Left lobe of liver (tissue), 2 donors: ENCODE results near the gene NOS1AP. TPM values are rescaled to one million over a fixed set of nuclear protein-coding genes. Genes with fewer than 3 reads are reported as not detected.
"Not testable (repeated sequence)": the region's sequence is repeated elsewhere in the genome, so short reads cannot be mapped to it uniquely, and the experiment has no call there.

Experiments used
- ATAC-seq: fragments of 200-7000 bp; cut with Tn5 transposase; one replicate; pipeline ENCODE4 v1.9.1; 2020; ENCODE audit warnings: mild to moderate bottlenecking, moderate library complexity
- DNase-seq: peaks from one replicate; pipeline ENCODE4 v3.0.0-alpha.2; 2020; ENCODE audit warnings: low spot score
- total RNA-seq: library from RNA; stranded (reverse); gene quantifications from one replicate; pipeline ENCODE4 v1.2.1, GENCODE V29; 2021
- donor health status: DM: no; HTN: no; CAD: no; lungs with moderate emphysema.
- donor health status: DM: no; HTN: yes; CAD: no.

The NOS1AP gene
- total RNA-seq, 1 donor from 2014 or later = 17.4 TPM

- no peak for ATAC-seq
- DNase-seq = no peak
These were observed 122.2 kb downstream of the NOS1AP start for GRCh38 chr1:162191396-162192305.

DNA sequence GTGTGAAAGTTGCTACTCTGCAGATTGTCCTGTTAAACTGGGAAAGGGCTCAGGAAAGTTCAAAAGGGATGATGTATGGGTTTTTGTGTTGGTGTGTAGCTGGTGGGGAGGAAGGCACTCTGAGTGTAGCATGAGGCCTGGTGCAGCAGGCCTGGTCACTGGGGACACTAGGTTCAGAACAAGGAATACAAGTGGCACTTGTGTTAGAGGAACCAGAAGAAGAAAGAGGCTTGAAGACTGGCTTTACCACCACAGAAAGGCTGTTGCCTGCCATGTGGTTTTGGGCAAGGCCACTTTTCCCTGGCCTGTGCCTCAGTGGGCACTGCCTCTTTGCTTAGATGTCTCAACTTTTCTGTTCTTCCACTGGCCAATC is 122.8 kb downstream of the NOS1AP start:
- DNase-seq (no peak), ATAC-seq (no peak)

DNA sequence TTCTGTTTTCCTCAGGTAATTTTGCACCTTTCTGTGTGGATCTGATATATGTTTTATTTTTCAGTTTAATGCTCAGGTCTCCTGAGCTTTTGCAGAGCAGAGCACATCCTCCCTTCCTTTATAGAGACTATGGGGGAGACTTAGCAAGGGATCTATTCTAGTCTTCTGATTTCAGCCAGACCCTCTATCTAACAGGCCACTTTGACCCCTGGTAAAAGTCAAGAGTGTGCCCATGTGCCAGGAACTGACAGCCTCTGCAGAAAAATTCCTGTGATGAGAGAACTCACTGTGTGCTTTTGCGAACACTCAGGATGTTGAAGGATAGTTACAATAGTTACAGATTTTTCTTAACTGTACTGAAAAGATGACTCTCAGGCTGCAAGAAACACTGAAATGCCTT is 123.3 kb downstream of the NOS1AP start:
- no peak for ATAC-seq

GRCh38 chr1:162193221-162193620 is 123.7 kb downstream of the NOS1AP start:
- ATAC-seq = peak; percentile 5

More for the DNA sequence above, 123.3 kb downstream of the NOS1AP start:
- DNase-seq = no peak

DNA sequence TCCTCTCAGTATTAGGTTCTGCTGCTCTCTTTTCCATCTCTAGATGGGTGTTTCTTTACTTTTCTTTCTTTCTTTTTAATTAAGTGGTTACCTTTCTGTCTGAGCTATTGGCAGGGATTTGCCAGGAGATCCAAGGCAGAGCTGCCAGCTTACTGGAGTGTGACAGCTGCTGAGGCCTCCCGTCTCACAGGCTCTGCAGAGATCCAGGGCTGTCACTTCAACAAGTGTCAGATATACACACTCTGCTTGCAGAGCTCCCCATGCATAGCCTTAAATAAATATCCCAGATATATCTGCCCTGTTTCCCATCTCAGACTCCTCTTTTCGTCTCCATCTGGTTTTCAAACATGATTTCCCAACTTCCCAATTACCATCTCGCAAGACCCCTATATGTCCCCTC is 124.3 kb downstream of the NOS1AP start:
- DNase-seq (no peak), ATAC-seq (peak; percentile 8)

More at GRCh38 chr1:162193221-162193620, 123.7 kb downstream of the NOS1AP start:
- no peak for DNase-seq

DNA sequence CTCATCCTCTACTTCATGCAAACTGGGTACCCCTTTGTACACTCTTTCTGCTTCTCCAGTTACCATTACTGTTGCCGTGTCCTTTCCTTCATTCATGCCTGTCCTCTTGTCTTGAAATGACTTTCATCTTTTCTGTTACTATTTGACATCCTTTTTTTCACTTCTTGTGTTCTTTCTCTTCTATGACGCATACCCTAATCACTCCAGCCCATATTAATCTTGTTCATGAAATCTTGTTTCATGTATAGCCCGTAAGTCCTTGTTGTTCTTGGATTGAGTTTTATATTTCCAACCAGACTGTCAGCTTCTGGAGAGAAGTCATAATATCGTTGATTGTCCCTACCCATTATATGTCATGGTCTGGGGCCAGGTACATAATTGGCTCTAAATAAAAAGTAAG is 126.1 kb downstream of the NOS1AP start:
- ATAC-seq = no peak

GRCh38 chr1:162196387-162196786 is 126.9 kb downstream of the NOS1AP start:
- DNase-seq (no peak), ATAC-seq (peak; percentile 29)

More for the DNA sequence above, 126.1 kb downstream of the NOS1AP start:
- no peak for DNase-seq

GRCh38 chr1:162197041-162197531 is 127.6 kb downstream of the NOS1AP start:
- DNase-seq (peak; percentile 55), ATAC-seq (peak; percentile 81)

DNA sequence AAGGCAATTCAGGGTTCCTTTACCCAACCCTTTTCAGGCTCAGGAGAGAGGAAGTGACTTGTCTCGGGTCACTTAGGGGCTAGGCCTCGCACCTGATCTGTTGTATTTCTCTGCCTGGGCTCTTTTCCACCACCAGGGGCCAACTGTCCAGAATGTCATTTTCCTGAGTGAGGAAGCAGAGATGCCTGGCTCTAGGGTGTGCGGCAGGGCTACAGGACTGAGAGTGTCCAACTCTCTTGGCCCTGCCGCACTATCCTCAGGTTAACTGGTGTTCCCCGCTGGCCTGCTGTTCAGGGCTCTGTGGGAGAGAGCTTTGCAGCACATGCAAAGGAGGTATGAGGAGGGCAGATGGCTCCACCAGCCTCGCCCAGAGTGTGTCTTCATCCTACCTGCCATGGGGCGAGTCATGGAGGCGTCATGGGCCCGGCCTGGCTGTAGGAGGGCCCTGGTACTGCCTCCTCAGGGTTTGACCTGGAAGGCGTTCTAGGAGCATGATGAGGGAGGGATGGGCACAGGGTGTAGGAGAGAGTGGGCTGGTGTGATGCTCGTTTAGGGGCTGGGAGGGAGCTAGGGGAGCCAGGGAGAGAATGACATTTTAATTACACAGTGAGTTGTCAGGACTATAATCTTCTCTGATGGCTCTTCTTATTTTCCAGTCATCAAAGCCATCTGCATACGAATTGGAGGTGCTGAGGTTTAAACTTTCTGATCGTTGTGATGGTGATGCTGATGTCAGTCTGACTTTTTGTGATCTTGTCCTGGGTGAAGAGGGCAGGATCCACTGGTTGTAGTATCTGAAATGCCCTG is 128.3 kb downstream of the NOS1AP start:
- no peak for DNase-seq

GRCh38 chr1:162200096-162200847 is 130.8 kb downstream of the NOS1AP start:
- no peak for DNase-seq
- ATAC-seq = no peak

More for the DNA sequence above, 128.3 kb downstream of the NOS1AP start:
- peak; percentile 14 for ATAC-seq

- DNase-seq, ATAC-seq: not testable (repeated sequence)
These were observed 131.6 kb downstream of the NOS1AP start for GRCh38 chr1:162201062-162201461.

DNA sequence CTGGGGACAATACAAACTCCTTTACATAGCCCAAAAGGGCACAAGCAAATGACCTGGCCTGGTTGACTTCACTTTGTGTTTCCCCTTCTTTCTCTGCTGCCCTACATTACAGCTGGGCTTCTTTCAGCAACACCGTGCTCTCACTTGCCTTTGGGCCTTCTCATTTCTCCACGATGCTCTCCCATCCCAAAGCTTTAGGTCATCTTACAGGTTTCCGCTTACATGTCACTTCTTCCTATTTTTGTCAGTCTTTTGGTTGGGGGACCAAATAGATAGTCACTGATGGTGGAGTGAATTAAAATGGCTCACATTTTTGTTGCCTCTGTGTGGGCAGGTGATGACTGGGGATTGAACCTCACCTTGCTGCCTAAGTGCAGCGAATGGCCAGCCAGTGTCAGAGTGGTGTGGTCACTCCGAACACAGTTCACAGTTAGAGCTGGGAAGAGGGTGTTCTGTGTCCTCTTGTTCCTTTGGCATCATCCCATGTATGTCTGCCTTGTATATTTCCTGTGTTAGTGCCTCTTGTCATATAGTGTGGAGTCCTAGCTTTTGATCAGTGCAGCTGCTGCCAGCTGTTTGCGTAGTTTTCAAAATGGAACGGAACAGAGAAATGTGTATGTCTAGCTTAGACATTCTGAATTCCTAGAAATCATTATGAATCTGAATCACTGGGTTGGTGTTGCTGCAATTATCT is 134.8 kb downstream of the NOS1AP start:
- ATAC-seq = peak; percentile 69
- no peak for DNase-seq

DNA sequence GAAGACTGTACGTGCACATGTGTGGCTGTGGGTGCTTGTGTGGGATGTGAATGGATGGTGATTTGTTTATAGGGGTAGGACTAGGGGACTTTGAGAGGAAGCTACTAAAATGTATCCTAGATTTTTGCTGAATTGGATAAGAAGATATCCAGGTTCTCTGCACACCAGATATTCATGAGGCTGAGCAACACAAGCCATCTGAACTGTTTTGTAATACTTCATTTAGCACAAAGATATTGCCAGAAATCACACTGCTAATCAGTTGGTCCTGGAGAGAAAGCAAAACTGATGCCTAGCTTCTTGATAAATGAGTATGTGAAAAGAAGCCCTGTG is 135.3 kb downstream of the NOS1AP start:
- DNase-seq (no peak), ATAC-seq (peak; percentile 5)

DNA sequence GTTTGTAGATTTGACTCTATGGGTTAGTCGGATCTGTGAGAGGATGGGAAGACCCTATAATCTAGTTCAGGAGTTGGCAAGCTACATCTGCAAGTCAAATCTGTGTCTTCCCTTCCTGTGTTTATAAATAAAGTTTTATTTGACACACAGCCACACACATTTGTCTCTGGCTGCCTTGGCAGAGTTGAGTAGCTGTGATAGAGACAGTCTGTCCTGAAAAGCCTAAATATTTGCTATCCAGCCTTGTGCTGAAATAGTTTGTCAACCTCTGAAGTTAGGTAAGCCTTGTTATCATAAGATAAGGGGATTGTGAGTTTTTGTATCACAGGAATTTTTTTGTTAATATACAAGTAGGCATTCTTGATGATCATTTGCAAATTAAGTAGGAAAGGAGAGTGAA is 136.8 kb downstream of the NOS1AP start:
- DNase-seq = no peak
- peak; percentile 70 for ATAC-seq

GRCh38 chr1:162206749-162207635 is 137.5 kb downstream of the NOS1AP start:
- DNase-seq = peak; percentile 57

DNA sequence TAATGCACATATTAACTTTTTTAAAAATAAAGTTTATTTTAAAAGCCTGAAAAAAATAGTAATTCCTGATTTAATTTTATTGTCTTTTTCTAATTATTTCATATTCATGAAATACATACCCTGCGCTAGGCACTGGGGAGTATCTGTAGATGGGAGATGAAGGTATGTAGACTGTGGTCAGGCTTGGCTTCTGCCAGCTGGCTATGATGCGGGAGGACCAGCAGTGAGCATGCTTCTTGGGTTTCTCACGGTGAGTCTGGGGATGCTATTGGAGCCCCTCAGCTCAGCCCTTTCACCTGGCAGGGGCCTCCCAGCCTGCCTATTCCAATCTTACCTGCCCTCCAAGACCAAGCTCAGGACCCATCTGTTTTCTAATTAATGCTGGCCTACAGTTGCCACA is 138.4 kb downstream of the NOS1AP start:
- ATAC-seq = no peak
- DNase-seq = no peak

More at GRCh38 chr1:162206749-162207635, 137.5 kb downstream of the NOS1AP start:
- ATAC-seq = peak; percentile 55

DNA sequence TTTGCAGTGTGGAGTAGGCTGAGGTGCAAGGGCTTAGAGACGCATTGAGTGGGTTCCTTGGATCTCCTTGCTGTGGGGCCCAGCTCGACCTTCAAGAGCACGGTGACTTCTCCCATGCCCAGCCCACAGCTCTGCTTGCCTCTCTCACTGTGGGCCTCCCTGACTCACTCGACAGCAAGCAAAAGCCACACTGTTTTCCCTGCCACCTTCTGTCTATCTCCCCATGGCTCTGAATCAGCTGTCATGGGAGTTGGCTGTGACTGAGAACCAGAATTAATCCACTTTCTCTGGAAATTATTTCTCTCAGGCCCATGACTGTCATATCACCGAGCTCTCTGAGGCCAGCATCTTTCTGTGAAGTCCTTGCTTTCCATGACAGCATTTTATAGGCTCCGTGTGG is 140.7 kb downstream of the NOS1AP start:
- ATAC-seq = no peak

GRCh38 chr1:162212713-162213112 is 143.2 kb downstream of the NOS1AP start:
- DNase-seq = peak; percentile 78
- ATAC-seq = peak; percentile 82

More for the DNA sequence above, 140.7 kb downstream of the NOS1AP start:
- DNase-seq = no peak

DNA sequence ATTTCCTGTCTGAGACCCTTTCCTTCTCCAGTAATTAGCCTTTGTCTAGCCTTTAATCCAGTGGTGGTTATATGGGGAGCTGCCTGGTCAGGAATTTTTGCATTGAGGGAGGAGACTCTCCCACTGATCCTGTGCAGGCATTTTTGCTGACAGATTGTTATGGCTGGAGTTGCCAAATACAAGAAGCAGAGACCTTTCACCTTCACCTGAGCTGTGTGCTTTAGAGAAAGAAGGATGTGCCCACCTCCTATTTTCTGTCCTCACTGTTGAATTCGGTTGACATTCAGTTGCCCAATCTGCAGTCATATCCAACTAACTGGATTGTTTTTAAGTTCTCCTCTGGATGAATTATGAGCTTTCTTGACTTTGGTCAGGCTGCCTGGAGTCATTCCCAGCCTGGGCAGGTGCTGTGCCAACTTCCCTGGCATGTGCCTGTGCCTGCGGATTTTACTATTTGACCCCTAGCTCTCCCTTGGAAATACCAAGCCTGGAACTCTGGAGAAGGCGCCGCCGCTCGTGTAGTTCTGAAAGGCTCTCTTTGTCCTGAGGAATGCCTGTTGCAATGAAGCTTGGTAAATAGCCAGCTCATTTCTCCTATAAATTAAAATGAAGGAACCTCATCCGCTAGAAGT is 143.9 kb downstream of the NOS1AP start:
- peak; percentile 81 for ATAC-seq
- DNase-seq = peak; percentile 95
